Measurements from ENCODE around the gene PXDN. TPM values are rescaled to one million over a fixed set of nuclear protein-coding genes. Genes with fewer than 3 reads are reported as not detected.
A peak's percentile ranks its signal among the peaks of the same experiment; 100 is the strongest.
"Not testable (repeated sequence)": the region's sequence is repeated elsewhere in the genome, so short reads cannot be mapped to it uniquely, and the experiment has no call there.

The PXDN gene
- total RNA-seq, 1 donor from 2014 or later, result 38.1 TPM

GRCh38 chr2:1681323-1682180 lies 62.8 kb downstream of the PXDN start:
- intact Hi-C loops (cut with DNase I), result no loop called here
- peak; percentile 45 for DNase-seq (ENCODE audit: low spot score)

DNA sequence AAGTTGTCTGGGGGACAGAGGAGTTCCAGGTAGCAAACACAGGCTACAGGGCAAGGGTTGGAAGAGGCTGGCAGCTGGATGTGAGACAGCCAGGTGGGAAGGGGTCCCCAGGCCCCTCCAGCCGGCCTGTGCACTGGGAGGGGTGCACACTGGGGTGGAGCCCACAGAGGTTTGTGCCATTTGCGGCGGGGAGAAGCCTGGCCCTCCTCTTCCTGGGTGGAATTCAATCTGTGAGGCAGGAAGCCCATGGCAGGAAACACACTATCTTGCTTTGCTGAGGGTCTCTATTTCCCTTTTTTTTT lies 63.3 kb downstream of the PXDN start:
- no peak for DNase-seq (ENCODE audit: low spot score)
- ATAC-seq, result no peak
- intact Hi-C loops (cut with DNase I), result no loop called here

More at GRCh38 chr2:1681323-1682180, 62.8 kb downstream of the PXDN start:
- ATAC-seq, result peak; percentile 8

- ATAC-seq (no peak), DNase-seq (ENCODE audit: low spot score) (peak; percentile 59)
- intact Hi-C loops (cut with DNase I), result no loop called here
Observed at GRCh38 chr2:1680222-1681016, 63.9 kb downstream of the PXDN start.

DNA sequence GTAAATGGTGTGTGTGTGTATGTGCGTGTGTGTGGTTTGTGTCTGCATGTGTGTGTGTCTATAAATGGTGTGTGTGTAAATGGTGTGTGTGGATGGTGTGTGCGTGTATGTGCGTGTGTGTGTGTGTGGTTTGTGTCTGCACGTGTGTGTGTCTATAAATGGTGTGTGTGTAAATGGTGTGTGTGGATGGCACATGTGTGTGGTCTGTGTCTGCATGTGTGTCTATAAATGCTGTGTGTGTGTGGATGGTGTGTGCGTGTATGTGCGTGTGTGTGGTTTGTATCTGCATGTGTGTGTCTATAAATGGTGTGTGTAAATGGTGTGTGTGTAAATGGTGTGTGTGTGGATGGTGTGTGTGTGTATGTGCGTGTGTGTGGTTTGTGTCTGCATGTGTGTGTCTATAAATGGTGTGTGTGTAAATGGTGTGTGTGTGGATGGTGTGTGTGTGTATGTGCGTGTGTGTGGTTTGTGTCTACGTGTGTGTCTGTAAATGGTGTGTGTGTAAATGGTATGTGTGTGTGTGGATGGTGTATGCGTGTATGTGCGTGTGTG lies 64.8 kb downstream of the PXDN start:
- not testable (repeated sequence) for ATAC-seq; DNase-seq (ENCODE audit: low spot score)

DNA sequence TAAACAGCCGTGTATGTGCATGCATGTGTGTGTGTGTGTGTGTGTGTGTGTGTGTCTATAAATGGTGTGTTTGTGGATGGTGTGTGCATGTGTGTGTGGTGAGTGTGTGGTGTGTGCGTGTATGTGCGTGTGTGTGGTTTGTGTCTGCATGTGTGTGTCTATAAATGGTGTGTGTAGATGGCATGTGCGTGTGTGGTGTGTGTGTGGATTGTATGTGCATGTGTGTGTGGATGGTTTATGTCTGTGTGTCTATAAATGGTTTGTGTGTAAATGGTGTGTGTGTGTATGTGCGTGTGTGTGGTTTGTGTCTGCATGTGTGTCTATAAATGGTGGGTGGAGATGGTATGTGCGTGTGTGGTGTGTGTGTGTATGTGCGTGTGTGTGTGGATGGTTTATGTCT lies 65.2 kb downstream of the PXDN start:
- ATAC-seq; intact Hi-C loops (cut with DNase I); DNase-seq (ENCODE audit: low spot score): not testable (repeated sequence)

More for the DNA sequence above, 64.8 kb downstream of the PXDN start:
- intact Hi-C loops (cut with DNase I), result not testable (repeated sequence)

GRCh38 chr2:1678609-1679008 lies 65.7 kb downstream of the PXDN start:
- intact Hi-C loops (cut with DNase I), result no loop called here
- peak; percentile 45 for DNase-seq (ENCODE audit: low spot score)
- no peak for ATAC-seq

- DNase-seq (ENCODE audit: low spot score), result no peak
- no peak for ATAC-seq
- intact Hi-C loops (cut with DNase I), result no loop called here
Observed at GRCh38 chr2:1677821-1678165, 66.5 kb downstream of the PXDN start.

DNA sequence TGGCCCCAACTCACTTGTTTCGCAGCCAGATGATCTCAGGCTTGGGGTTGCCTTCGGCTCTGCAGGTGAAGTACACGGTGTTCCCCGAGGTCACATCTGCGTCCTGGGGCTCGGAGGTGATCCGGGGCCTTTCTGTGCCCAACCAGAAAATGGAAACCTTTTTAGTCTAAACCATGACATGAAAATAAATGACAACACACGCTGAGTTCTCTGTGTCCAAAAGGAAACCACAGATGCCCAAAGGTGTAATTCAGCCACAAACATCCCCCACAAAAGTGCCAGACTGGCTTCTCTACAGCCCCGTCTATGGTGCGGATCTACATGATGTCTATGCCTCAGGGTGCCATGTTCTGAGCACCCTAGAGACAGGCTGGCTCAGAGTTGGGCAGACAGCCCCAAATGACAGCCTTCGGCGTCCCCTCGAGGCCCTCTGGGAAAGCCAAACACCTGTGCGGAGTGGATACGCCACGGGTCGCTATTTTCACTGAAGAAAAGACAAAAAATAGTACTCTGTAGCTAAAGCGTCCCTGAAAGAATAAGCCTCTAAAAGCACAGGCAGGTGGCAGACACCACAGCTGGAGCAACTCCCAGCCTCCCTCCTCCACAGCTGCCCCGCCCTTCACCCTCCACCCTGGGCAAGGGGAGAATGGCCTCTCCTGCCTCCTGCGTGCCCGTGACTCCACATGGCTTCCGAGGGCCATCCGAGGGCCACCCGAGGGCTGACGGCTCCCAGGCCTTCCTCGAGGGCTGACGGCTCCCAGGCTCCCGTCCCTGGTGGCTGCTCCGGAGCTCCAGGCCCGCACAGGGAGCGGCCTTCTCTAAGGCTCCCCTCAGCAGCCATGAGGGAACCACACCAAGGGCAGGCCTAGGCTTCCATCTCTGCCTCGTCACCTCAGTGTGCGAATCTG lies 67.1 kb downstream of the PXDN start:
- peak; percentile 41 for DNase-seq (ENCODE audit: low spot score)
- intact Hi-C loops (cut with DNase I), result no loop called here
- no peak for ATAC-seq

DNA sequence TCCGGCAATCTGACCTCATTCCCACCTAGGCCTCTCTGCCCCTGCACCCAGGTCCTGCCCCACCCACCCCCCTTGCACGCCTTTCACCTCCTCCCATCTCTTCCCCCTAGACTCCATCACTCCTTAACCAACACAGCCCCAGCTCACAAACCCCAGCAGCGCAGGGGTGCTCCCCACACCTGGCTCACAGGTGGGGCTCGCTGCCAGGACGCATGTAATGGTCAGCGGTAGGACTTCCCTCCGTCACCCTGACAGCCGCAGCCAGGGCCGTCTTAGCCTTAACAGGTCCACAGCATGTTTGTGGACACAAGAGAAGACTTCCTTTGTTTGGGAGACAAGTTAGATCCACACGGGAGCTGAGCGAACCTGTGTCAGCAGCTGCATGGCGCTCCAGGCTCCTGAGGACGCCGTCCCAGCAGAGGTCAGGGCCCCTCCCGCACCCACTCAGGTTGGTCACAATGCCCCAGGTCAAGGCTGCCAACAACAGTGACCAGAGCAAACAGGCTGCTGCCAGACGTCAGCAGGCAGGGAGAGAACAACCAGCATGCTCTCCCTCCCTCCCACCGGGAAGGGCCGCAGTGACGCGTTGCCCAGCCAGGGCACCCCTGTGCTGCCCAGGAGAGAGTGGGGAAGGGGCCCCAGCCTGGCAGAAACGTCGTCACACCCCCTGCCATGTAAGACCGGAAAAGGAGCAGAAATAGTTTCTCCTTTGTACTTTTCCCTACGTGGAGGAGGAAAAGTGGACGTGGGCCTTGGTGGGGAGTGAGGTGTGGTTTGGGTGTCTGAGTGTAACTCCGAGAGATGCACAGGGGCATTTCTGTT lies 68.0 kb downstream of the PXDN start:
- DNase-seq (ENCODE audit: low spot score), result peak; percentile 48
- intact Hi-C loops (cut with DNase I), result no loop called here
- no peak for ATAC-seq

GRCh38 chr2:1675633-1676032 lies 68.7 kb downstream of the PXDN start:
- ATAC-seq, result peak; percentile 73
- DNase-seq (ENCODE audit: low spot score), result no peak
- intact Hi-C loops (cut with DNase I), result no loop called here

DNA sequence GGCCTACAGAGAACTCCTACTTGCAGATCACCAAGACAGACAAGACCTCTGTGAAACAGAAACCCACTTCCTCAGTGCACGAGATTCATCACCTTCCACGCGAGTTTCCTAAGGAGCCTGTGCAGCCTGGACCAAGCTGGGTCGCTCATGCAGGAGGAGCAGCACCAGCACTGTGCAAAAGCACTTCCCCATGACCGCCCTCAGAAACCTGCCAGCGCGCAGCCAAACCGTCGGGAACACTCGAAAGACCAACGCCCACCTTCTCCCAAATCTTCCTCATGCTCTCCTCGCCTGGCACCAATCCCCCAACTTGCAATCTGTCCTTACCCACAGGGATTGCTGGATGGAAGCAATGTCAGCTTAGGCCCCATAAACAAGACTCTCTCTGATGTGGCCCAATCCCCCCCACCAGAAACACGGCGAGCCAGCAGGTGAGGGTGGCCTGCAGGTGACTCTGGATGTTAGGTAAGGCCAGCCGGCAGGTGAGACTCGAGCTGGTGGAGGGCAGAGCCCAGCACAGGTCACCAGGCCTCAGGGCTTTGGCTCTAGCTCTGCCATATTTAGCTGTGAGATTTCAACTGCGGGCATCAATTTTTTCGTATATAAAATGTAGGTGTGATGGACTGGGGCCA lies 69.4 kb downstream of the PXDN start:
- DNase-seq (ENCODE audit: low spot score) (peak; percentile 52), ATAC-seq (no peak)
- intact Hi-C loops (cut with DNase I), result no loop called here

- no peak for DNase-seq (ENCODE audit: low spot score)
- intact Hi-C loops (cut with DNase I), result no loop called here
- ATAC-seq, result no peak
Observed at GRCh38 chr2:1674276-1674675, 70.0 kb downstream of the PXDN start.

DNA sequence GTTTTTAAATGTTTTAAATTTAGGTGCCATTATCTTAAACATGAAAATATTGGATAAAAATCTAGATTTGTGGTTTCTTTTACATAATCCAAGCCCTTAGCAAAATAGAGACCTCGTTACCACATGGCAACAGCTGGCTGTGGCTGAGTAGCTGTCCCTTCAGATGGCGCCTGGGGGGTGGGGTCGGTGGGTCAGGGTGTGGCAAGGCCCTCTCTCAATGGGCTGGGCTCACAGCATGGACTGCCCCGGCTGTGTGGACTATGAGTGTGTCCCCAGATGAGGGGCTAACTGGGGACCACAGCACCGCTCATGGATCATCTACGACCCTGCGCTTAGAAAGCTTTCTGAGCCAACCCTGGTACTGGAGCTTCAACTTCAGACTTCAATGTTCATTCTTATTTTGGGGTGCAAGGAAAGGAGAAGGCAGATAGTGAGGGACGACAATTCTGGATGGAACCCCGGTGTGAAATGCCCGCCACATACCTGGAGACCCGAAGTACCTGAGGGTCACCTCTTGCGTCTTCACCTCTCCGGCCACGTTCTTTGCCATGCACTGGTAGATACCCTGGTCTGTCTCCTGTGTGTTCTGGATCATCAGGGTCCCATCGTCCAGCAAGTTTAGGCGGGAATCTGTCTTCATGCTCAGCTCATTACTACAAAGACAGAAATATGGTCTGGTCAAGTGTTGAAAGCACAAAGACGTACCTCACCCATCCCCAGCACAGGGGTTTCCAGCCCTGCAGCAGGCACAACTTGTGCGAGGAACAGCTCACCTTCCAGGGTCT lies 71.0 kb downstream of the PXDN start:
- intact Hi-C loops (cut with DNase I), result no loop called here
- ATAC-seq (no peak), DNase-seq (ENCODE audit: low spot score) (peak; percentile 47)

- intact Hi-C loops (cut with DNase I), result no loop called here
- no peak for DNase-seq (ENCODE audit: low spot score)
Observed at GRCh38 chr2:1672738-1673137, 71.6 kb downstream of the PXDN start.

GRCh38 chr2:1671916-1672315 lies 72.4 kb downstream of the PXDN start:
- DNase-seq (ENCODE audit: low spot score) (no peak), ATAC-seq (no peak)
- intact Hi-C loops (cut with DNase I), result no loop called here

More at GRCh38 chr2:1672738-1673137, 71.6 kb downstream of the PXDN start:
- no peak for ATAC-seq

GRCh38 chr2:1670636-1671035 lies 73.7 kb downstream of the PXDN start:
- no peak for ATAC-seq
- intact Hi-C loops (cut with DNase I), result no loop called here
- no peak for DNase-seq (ENCODE audit: low spot score)
